G401.6 (cell line): ENCODE measurements around the gene CUX1.
"Not testable (repeated sequence)": the region's sequence is repeated elsewhere in the genome, so short reads cannot be mapped to it uniquely, and the experiment has no call there.

ENCODE experiments used
- FAIRE-seq: peaks from 2 replicates; lab custom pipeline; 2012; peaks lifted over from hg19 to GRCh38; lab: Jason Lieb, UNC

Gene CUX1

DNA sequence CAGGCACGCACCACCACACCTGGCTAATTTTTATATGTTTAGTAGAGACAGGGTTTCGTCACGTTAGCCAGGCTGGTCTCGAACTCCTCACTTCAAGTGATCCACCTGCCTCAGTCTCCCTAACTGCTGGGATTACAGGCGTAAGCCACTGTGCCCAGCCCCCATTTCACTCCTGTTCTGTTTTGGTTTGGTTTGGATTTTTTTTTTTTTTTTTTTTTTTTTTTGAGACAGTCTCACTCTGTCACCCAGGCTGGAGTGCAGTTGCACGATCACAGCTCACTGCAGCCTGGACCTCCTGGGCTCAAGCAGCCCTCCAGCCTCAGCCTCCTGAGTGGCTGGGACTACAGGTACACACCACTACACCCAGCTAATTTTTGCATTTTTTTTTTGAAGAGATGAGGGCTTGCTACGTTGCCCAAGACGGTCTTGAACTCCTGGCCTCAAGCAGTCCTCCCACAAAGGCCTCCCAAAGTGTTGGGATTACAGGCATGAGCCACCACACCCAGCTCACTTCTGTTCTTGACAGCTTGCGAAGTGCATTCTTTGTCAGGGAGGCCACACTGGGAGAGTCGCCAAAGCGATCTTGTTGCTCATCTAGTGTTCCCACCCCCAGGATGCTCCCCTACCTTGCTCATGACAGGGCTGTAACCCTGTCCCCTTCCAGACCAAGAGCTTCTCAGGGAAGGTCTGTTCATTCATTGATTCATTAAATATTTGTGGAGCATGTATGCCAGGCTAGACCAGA is 229.1 kb downstream of the CUX1 start:
- FAIRE-seq: no peak

DNA sequence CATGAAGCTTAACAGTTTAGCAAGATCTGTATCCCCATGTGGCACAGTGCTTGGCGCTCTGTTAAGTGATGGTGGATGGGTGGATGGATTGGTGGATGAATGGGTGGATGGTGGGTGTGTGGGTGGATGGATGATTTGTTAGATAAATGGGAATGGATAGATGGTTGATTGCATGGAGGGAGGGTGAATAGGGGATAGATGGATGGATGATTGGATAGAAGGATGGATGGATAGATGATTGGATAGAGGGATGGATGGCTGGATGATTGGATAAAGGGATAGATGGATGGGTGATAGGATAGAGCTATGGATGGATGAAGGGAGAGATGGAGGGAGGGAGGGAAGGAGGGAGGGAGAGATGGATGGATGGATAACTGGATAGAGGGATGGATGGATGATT is 229.7 kb downstream of the CUX1 start:
- no peak for FAIRE-seq

DNA sequence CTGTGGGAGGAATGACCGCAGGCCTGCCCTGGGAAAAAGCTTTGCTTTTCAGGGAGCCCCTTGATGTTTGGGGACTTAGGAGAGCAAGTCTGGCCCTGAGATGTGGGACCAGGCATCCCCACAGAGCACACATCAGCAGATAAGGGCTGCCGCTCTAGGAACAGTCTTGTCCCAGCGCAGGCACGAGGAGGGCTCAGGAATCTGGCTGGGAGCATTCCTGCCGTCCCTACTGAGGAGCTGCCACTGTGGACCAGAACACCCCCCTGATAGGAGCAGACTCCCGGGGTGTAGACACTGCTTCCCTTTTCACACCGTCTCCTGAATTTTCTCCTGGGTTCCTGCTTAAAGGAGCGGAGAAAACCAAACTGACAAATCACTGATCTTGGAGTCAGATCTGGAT is 232.3 kb downstream of the CUX1 start:
- FAIRE-seq: no peak

DNA sequence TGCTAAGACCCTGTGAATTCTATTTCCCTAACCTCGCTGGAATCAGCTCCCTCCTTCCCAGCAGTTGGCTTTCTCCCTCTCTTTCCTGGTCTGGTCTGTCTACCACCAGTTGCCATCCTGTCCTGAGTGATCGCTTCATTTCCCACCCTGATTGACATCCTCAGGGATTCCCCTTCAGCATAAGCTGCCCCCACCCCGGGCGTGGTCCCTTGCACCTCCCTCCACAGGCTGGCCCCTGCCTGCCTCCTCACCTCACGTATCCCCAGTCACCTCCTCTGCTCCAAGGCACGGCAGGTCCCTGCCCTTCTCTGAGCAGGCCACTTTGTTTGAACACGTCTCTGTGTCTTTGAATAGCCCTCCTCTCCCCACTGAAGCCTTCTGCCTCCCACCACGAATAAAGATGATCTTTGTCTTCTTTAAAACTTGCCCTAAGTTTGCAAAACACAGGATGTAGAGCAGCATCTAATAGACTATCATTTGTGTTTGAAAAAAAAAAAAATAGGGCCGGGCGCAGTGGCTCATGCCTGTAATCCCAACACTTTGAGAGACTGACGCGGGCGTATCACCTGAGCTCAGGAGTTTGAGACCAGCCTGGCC is 233.5 kb downstream of the CUX1 start:
- no peak for FAIRE-seq

DNA sequence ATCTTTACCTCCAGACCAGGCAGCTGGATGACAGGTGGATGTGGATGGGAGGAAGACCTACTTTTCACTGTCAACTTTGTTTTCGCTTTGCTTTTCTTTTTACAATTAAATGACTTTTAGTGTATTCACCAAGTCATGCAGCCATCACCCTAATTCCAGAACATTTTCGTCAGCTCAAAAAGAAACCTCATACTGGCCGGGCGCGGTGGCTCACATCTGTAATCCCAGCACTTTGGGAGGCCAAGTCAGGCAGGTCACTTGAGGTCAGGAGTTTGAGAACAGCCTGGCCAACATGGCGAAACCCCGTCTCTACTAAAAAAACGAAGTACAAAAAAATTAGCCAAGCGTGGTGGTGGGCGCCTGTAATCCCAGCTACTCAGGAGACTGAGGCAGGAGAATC is 234.3 kb downstream of the CUX1 start:
- not testable (repeated sequence) for FAIRE-seq

DNA sequence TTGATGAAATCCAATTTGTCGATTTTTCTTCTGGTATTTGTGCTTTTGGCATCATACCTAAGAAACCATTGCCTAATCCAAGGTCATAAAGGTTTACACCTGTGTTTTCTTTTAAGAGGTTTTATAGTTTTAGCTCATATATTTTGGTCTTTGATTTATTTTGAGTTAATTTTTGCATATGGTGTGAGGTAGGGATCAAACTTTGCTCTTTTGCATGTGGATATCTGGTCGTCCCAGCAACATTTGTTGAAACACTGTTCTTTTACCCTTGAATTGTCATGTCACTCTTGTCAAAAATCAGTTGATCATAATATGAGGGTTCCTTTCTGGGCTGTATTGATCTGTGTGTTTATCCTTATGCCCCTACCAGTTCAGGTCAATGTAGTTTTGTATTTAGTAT is 236.7 kb downstream of the CUX1 start:
- FAIRE-seq: no peak

DNA sequence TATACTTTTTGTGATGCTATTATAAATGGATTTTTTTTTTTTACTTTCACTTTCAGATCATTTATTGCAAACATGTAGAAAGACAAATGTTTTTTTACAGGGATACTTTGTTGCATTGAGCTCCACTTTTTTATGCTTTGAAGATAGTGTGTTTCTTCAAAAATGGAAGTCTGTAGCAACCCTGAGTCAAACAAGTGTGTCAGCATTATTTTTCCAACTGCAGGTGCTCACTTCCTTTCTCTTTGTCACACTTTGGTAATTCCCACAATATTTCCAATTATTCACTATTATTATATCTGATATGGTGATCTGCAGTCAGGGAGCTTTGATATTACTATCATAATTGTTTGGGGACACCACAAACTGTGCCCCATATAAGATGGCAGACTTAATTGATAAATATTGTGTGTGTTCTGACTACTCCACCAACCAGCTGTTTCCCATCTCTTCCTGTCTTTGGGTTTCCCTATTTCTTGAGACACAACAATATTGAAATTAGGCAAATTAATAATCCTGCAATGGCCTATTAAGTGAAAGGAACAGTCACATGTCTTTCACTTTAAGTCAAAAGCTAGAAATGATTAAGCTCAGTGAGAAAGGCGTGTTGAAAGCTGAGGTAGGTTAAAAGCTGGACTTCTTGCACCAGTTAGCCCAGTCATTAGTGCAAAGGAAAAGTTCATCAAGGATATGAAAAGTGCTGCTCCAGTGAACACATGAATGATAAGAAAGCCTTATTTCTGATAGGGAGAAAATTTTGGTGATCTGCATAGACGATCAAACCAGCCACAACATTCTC is 238.0 kb downstream of the CUX1 start:
- FAIRE-seq: no peak

DNA sequence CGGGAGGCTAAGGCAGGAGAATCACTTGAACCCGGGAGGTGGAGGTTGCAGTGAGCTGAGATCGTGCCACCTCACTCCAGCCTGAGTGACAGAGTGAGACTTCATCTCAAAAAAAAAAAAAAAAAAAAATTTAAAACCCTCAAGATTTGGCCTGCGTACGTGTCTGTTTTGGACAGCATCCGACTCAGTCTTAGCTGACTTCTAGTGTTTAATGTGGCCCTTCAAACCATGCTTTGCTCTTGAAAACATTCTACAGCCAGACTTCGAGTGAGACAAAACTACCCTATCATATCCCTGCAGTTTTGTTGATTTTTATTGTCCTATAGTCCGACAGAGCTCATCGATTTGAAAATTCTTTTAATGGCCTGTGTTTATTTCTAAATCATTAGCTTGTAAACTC is 242.1 kb downstream of the CUX1 start:
- no peak for FAIRE-seq

DNA sequence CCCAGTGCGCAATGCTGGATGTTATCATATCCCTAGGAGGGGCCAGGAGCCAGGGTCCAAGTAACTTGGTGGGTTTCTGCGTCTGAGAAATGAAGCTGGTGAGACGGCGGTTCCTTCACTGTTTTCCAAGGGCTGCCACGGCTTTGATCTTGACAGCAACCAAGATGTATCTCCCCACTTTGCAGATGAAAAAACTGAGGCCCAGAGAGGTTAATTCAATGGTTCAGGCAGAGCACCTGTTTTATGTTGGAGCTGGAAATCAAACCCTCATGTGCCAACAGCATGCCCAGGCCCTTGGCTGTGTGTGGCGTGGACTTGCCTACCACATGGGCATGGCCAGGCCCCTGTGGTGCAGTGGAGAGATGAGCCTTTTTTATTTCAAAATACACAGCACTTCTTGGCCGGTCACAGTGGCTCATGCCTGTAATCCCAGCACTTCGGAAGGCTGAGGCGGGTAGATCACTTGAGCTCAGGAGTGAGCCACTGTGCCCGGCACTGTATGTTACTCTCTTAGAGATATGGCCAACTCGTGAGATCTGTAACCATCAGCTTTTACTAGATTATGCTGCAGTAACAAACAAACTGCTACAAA is 244.0 kb downstream of the CUX1 start:
- FAIRE-seq: no peak

DNA sequence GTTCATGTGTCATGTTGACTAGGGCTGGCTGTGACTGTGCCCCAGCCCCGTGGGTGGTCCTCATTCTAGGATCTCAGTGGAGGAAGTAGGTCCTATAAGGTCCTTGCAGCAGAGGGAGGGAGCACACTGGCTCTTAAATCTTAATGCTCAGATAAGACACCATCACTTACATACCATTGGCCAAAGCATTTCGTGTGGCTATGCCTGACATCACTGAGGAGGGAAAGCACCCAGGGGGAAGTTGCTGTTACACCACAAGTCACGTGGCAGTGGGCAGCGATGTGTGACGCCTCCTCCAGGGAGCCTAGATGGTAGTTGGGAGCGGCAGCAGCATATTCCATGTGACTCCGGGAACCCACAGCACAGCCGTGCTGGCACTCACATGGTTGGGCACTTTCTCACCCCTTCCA is 244.6 kb downstream of the CUX1 start:
- no peak for FAIRE-seq

DNA sequence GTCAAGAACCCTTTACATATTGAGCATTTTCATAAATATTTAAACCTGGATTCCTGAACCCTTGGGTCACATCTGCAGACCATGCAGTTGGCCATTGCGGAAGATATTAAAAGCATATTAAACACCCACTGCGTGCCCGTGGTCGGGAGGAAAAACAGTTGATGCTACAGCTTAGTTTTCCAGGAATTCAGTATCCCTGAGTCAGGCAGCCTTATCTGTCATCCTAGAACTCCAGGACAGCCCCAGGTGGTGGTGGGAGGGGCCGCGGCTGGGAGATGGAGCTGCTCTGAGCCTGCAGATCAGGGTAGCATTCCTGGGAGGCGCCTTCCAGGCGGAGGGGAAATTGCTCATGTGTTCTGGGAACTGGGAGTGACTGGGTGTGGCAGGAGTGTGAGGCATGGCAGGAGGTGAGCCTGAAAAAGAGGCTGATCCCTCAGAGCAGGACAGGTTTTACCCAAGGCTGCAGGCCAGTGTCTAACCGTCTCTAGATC is 246.3 kb downstream of the CUX1 start:
- FAIRE-seq: no peak

DNA sequence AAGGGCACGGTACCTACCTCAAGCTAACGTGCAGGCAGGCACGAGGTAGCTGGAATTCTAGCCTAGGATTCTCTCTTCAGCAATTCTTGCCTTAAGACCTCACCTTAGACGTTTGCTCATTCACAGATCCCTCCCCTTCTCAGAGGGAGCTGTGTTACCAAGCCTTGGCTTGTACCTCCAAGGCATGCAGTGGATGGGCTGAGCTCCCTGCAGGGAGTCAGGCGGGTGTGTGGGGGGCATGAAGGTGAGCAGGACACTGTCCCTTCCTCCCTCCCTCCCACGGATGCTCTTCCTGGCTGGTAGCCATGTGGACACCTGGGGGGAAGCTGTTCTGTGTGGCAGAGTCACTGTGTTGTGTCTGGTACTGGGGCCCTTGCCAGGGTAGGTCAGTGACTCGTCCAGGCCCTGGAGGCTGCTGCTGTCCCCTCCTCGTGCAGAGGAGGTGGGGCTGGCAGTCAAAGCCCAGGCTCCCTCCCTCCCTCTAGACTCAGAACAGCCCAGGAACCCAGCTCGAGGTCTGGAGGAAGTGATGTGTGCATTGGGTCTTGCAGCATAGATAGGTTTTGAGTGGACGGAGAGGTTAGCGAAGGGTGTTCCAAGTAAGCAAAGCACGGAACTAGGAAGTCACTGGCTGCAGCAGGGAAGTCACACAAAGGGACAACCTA is 247.1 kb downstream of the CUX1 start:
- no peak for FAIRE-seq

DNA sequence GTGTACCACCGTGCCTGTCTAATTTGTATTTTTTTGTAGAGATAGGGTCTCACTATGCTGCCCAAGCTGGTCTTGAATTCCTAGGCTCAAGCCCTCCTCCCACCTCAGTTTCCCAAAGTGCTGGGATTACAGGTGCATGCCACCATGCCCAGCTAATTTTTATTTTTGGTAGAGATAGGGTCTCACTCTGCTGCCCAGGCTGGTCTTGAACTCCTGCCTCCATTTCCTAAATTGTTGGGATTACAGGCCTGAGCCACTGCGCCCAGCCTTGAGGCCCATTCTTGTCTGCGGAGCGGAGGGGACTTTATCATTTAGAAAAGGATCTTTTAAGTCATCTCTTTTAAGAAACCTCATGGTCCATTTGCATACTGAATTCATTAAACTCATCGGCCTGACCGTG is 247.8 kb downstream of the CUX1 start:
- no peak for FAIRE-seq

DNA sequence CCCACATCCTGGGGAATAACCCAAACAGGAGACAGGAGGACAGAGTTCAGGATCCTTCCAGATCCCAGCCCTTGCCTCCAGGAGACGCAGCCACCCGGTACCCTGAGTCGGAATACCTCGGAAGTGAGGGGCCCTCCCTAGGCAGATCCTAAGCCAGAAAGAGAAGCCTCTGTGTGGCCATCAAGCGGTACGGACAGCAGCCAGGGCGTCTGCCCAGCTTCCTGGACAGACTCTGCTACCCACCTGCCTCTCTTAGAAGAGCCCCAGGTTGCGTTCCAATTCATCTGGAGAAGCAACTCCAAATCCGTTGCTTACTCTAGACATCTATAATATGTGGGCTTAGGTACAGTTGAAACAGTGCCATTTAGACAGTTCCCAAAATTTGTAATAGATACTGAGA is 249.1 kb downstream of the CUX1 start:
- FAIRE-seq: no peak

DNA sequence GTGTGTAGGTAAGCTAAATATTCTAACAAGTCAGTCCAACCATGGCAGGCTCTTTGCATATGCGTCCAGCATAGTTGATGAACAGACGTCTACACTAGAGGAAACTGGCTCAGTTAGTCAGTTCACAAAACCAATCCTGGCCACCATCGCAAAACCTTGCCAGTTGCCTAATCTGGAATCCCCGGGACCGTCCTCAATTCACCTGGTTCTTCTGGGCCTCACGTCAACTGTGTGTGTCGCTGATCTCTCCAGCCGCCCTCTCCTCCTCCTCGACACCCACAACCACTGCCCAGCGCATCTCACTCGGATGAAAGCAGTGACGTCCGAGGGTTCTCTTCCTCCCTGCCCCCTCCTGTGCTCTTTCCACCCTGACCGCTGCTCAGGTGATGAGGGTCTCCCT is 251.4 kb downstream of the CUX1 start:
- FAIRE-seq: no peak

DNA sequence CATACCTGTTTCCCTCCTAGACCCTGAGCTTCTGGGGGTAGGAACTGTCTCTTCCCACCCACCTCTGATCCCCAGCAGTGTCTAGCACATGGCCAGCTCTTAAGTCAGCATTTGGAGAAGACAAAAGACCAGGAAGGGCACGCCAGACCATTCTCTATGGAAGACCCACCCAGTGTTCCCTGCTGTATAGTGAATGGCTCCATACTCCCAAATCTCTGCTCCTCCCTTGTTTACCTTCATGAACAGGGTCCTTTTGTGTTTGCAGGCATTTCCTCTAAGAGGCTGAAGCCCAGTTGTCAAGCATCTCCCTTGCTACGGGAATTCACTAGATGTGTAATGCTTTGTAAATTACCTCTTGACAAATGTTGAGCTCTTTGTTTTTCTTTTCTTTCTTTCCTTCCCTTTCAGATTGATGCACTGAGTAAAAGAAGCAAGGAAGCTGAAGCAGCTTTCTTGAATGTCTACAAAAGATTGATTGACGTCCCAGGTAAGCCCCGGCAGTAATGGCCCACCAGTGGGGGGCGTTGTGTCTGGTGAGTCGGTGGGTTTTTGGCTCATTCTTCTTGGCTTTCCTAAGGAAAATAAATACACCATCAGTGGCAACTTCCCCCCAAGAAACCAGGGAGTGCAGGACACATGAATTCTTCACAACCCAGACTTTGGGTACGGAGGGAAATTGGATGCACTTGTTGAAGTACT is 252.7 kb downstream of the CUX1 start:
- FAIRE-seq: no peak

DNA sequence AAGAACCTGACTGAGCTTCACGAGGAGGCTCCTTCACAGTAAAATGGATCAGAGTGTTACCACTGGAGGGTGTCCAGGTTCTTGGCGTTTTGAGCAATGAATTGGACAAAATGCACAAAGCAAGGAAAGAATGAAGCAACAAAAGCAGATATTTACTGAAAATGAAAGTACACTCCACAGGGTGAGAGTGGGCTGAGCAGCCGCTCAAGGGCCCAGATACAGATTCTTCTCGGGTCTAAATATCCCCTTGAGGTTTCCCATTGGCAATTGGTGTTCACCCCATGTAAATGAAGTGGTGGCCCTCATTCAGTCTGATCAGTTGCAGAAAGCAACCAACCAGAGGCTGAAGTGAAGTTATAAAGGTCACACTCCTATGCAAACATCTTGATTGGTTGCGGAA is 254.6 kb downstream of the CUX1 start:
- no peak for FAIRE-seq

DNA sequence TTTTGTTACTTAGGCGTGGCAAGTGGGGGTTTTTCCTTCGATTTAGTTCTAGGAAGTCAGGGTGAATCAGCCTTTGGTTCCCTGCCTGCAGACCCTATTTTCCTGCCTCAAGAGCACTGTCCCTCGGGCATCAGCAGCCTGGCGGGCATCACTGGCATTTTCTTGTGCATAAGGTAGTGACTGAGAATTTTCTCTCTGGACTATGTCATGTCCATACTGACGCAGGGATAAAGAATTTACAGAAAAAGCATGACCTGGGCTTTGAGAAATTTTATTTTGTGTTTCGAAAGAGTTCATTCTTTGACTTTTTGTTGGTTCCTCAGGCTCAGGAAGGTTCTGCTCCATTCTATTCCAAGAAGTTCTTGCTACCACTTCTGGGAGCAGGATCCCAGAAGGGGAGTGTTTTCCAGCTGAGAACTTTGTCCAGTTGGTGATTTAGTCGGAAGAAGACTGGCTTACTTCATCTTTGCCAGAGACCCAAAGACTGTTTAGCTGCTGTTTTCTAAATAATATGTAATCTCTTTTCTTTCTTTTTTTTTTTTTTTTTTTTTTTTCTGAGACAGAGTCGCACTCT is 255.3 kb downstream of the CUX1 start:
- FAIRE-seq: no peak

DNA sequence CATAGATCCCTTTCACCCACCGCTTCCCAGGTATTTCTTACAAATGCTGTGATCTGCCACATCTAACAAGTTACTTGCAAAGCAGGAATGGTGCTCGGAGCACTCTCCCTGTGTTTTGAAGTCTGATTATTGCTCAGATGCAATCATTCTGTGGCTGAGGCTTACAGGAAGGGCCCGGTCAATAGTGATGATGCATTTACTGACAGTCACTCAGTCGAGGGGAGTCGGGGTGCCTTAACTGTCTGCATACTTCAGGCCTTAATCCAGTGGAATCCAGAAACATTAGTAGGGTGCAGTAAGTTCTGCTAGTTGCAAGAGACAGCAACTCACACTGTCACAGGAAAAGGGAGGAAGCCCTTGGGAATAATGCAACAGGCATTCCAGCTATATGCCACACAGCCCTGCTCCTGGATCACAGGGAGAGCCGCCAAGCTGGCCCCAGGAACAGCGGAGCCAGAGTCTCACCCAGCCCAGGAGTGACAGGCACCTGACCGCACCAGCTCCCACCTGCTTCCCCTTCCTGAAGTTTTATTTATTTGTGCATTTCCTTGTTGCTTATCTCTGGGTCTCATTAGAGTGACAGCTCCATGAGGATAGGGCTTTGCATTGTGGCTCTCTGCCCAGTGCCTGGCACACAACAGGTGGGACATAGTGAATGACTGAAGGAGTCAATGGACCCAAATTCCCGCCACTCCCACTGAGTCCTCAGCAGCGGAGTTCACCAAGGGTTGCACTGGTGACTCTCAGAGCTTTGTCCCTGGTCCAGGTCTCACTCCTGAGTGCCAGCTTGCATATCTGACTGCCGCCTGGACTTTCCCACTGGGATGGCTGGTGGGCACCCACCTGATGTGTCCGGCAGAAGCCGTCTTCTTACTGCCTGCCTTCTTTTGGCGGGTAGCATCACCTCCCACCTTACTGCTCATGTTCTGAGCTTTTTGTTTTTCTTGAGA is 256.8 kb downstream of the CUX1 start:
- FAIRE-seq: no peak

DNA sequence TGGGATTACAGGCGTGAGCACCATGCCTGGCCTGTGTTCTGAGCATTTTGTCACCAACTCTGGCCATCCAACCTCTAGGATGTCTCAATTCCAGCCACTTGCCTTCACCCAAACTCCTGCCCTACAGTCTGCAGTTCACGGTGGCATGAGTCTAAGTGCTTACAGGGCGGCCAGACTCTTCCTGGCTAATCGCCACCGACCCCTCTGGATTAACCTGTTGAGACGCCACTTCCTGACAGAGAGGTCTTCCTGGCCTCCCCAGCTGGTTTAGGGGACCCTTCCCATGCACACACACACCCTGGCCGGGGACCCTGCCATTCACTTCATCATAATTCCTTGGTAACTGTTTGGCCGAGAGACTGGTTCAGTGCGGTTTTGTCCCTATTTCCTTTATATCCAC is 257.7 kb downstream of the CUX1 start:
- no peak for FAIRE-seq
